ENCODE data around the gene ACVR1.
A peak's percentile ranks its signal among the peaks of the same experiment; 100 is the strongest.
"Not testable (repeated sequence)": the region's sequence is repeated elsewhere in the genome, so short reads cannot be mapped to it uniquely, and the experiment has no call there.

ACVR1 gene

GRCh38 chr2:157848213-157848612 lies 27.9 kb downstream of the ACVR1 start:
- no peak for DNase-seq

- DNase-seq = no peak
These were observed 31.0 kb downstream of the ACVR1 start for GRCh38 chr2:157845081-157845480.

GRCh38 chr2:157843935-157844334 lies 32.2 kb downstream of the ACVR1 start:
- no peak for DNase-seq

GRCh38 chr2:157843081-157843480 lies 33.0 kb downstream of the ACVR1 start:
- DNase-seq = no peak

- no peak for DNase-seq
These were observed 33.8 kb downstream of the ACVR1 start for GRCh38 chr2:157842106-157842879.

GRCh38 chr2:157841485-157841884 lies 34.6 kb downstream of the ACVR1 start:
- no peak for DNase-seq

- peak; percentile 27 for DNase-seq
These were observed 35.5 kb downstream of the ACVR1 start for GRCh38 chr2:157840568-157841156.

GRCh38 chr2:157839822-157840221 lies 36.3 kb downstream of the ACVR1 start:
- no peak for DNase-seq

- peak; percentile 63 for DNase-seq
These were observed 36.8 kb downstream of the ACVR1 start for GRCh38 chr2:157839162-157839801.

- peak; percentile 38 for DNase-seq
These were observed 37.5 kb downstream of the ACVR1 start for GRCh38 chr2:157838442-157839161.

GRCh38 chr2:157837851-157838441 lies 38.2 kb downstream of the ACVR1 start:
- no peak for DNase-seq

GRCh38 chr2:157836531-157836930 lies 39.6 kb downstream of the ACVR1 start:
- DNase-seq = no peak

- no peak for DNase-seq
These were observed 40.7 kb downstream of the ACVR1 start for GRCh38 chr2:157835425-157835824.

- no peak for DNase-seq
These were observed 41.1 kb downstream of the ACVR1 start for GRCh38 chr2:157835006-157835405.

GRCh38 chr2:157833721-157834120 lies 42.4 kb downstream of the ACVR1 start:
- DNase-seq = no peak

GRCh38 chr2:157831573-157832315 lies 44.4 kb downstream of the ACVR1 start:
- no peak for DNase-seq

GRCh38 chr2:157830696-157831570 lies 45.2 kb downstream of the ACVR1 start:
- DNase-seq = no peak

- DNase-seq = no peak
These were observed 45.9 kb downstream of the ACVR1 start for GRCh38 chr2:157830266-157830665.

- no peak for DNase-seq
These were observed 48.8 kb downstream of the ACVR1 start for GRCh38 chr2:157827377-157827776.

GRCh38 chr2:157826644-157827043 lies 49.5 kb downstream of the ACVR1 start:
- not testable (repeated sequence) for DNase-seq

- peak; percentile 47 for DNase-seq
These were observed 50.2 kb downstream of the ACVR1 start for GRCh38 chr2:157825885-157826284.
